ENCODE measurements around the gene G0S2. TPM values are rescaled to one million over a fixed set of nuclear protein-coding genes. Genes with fewer than 3 reads are reported as not detected.

The G0S2 gene
- total and polyA plus RNA-seq, 2 donors from 2014 or later: 15.5 to 103 TPM

- DNase-seq: no peak
- Histone ChIP-seq H3K4me3 (ENCODE audit: low read length in 3 of 3) (no peak overlapping the region), H3K4me1 (ENCODE audit: control insufficient read depth in 2 of 3, insufficient read depth in 2 of 3, low read depth in 1 of 3, low read length in 3 of 3) (peaks cover 0 to 31% (median 18%) of the 10 kb centered on the region in 3 donors), H3K27me3 (ENCODE audit: control insufficient read depth, insufficient read depth, low read length) (no peaks in the 10 kb centered on the region), H3K9me3 (ENCODE audit: control insufficient read depth in 2 of 3, insufficient read depth in 1 of 3, low read length in 3 of 3) (no peaks in the 10 kb centered on the region), H3K9ac (ENCODE audit: low read length in 3 of 3) (no peak overlapping the region), H3K27ac (ENCODE audit: low read depth in 2 of 2, low read length in 2 of 2) (no peak overlapping the region), H3K36me3 (ENCODE audit: control insufficient read depth in 2 of 3, insufficient read depth in 3 of 3, low read length in 3 of 3) (no peaks in the 10 kb centered on the region)
- TF ChIP-seq CTCF (IDR thresholded peaks at IDR 0.05; ENCODE audit: borderline replicate concordance, extremely low read depth, insufficient read depth): no peak
- intact Hi-C loops (cut with DNase I): no loop called here
- FAIRE-seq: no peak
Measured at GRCh38 chr1:209657918-209658317, 17.3 kb upstream of the G0S2 start.

- H3K36me3 ChIP-seq (ENCODE audit: control insufficient read depth in 2 of 3, insufficient read depth in 3 of 3, low read length in 3 of 3): no peaks in the 10 kb centered on the region
- no peak for TF ChIP-seq CTCF (IDR thresholded peaks at IDR 0.05; ENCODE audit: borderline replicate concordance, extremely low read depth, insufficient read depth)
- H3K9ac ChIP-seq (ENCODE audit: low read length in 3 of 3): no peak overlapping the region
- no peak for FAIRE-seq
- intact Hi-C loops (cut with DNase I): no loop called here
- H3K9me3 ChIP-seq (ENCODE audit: control insufficient read depth in 2 of 3, insufficient read depth in 1 of 3, low read length in 3 of 3): no peaks in the 10 kb centered on the region
- peaks cover 0 to 24% (median 6%) of the 10 kb centered on the region in 3 donors for H3K4me1 ChIP-seq (ENCODE audit: control insufficient read depth in 2 of 3, insufficient read depth in 2 of 3, low read depth in 1 of 3, low read length in 3 of 3)
- H3K4me3 ChIP-seq (ENCODE audit: low read length in 3 of 3): no peak overlapping the region
- peak in 1 of 5 donors; percentile 32 for DNase-seq
- no peaks in the 10 kb centered on the region for H3K27me3 ChIP-seq (ENCODE audit: control insufficient read depth, insufficient read depth, low read length)
- no peak overlapping the region for H3K27ac ChIP-seq (ENCODE audit: low read depth in 2 of 2, low read length in 2 of 2)
Measured at GRCh38 chr1:209659909-209660308, 15.3 kb upstream of the G0S2 start.

- Histone ChIP-seq H3K27me3 (ENCODE audit: control insufficient read depth, insufficient read depth, low read length) (no peaks in the 10 kb centered on the region), H3K4me3 (ENCODE audit: low read length in 3 of 3) (no peak overlapping the region), H3K9ac (ENCODE audit: low read length in 3 of 3) (no peak overlapping the region), H3K4me1 (ENCODE audit: control insufficient read depth in 2 of 3, insufficient read depth in 2 of 3, low read depth in 1 of 3, low read length in 3 of 3) (peaks cover 0 to 24% (median 6%) of the 10 kb centered on the region in 3 donors), H3K27ac (ENCODE audit: low read depth in 2 of 2, low read length in 2 of 2) (no peak overlapping the region), H3K9me3 (ENCODE audit: control insufficient read depth in 2 of 3, insufficient read depth in 1 of 3, low read length in 3 of 3) (no peaks in the 10 kb centered on the region), H3K36me3 (ENCODE audit: control insufficient read depth in 2 of 3, insufficient read depth in 3 of 3, low read length in 3 of 3) (no peaks in the 10 kb centered on the region)
- intact Hi-C loops (cut with DNase I): no loop called here
- DNase-seq (peak in 1 of 5 donors; percentile 26), FAIRE-seq (no peak)
- no peak for TF ChIP-seq CTCF (IDR thresholded peaks at IDR 0.05; ENCODE audit: borderline replicate concordance, extremely low read depth, insufficient read depth)
Measured at GRCh38 chr1:209661071-209661470, 14.1 kb upstream of the G0S2 start.

- TF ChIP-seq CTCF (IDR thresholded peaks at IDR 0.05; ENCODE audit: borderline replicate concordance, extremely low read depth, insufficient read depth): no peak
- no peaks in the 10 kb centered on the region for H3K27me3 ChIP-seq (ENCODE audit: control insufficient read depth, insufficient read depth, low read length)
- no peaks in the 10 kb centered on the region for H3K36me3 ChIP-seq (ENCODE audit: control insufficient read depth in 2 of 3, insufficient read depth in 3 of 3, low read length in 3 of 3)
- H3K9me3 ChIP-seq (ENCODE audit: control insufficient read depth in 2 of 3, insufficient read depth in 1 of 3, low read length in 3 of 3): no peaks in the 10 kb centered on the region
- H3K4me3 ChIP-seq (ENCODE audit: low read length in 3 of 3): no peak overlapping the region
- intact Hi-C loops (cut with DNase I): no loop called here
- FAIRE-seq: no peak
- H3K4me1 ChIP-seq (ENCODE audit: control insufficient read depth in 2 of 3, insufficient read depth in 2 of 3, low read depth in 1 of 3, low read length in 3 of 3): peaks cover 0 to 24% (median 6%) of the 10 kb centered on the region in 3 donors
- no peak overlapping the region for H3K9ac ChIP-seq (ENCODE audit: low read length in 3 of 3)
- H3K27ac ChIP-seq (ENCODE audit: low read depth in 2 of 2, low read length in 2 of 2): no peak overlapping the region
- no peak for DNase-seq
Measured at GRCh38 chr1:209662879-209663327, 12.3 kb upstream of the G0S2 start.

All from kidney (tissue), 14 donors.